HepG2 (cell line): ENCODE measurements around the gene ZFP36. TPM values are rescaled to one million over a fixed set of nuclear protein-coding genes. Genes with fewer than 3 reads are reported as not detected.

ENCODE experiments used
- ATAC-seq: fragments of 200-7000 bp; cut with Tn5 transposase; 3 replicates; pipeline ENCODE4 v1.9.1; 2020; ENCODE audit warnings: mild to moderate bottlenecking, moderate library complexity
- BruUV-seq: library from RNA; stranded (reverse); fragments of 400-500 nt; replicated peaks from 2 replicates; lab custom pipeline; 2021; lab: Mats Ljungman, UMichigan
- CTCF ChIA-PET: fragments of 300-600 bp; formaldehyde crosslinking; extraction: SDS; loops from one replicate; lab custom pipeline; 2021; ENCODE audit warnings: low total read pairs, inconsistent platforms, low intra/inter-chr PET ratio; lab: Yijun Ruan, JAX
- POLR2A ChIA-PET: fragments of 350-600 bp; sonication (Branson Sonifier 250); formaldehyde crosslinking; loops from one replicate; lab custom pipeline; 2020; ENCODE audit warnings: antibody characterized with exemption, inconsistent platforms; lab: Yijun Ruan, JAX
- DNase-seq: peaks from one replicate; pipeline ENCODE4 v3.0.0-alpha.2; 2015; ENCODE audit warnings: low spot score
- FAIRE-seq: peaks from 3 replicates; lab custom pipeline; 2011; peaks lifted over from hg19 to GRCh38; lab: Jason Lieb, UNC
- H2AFZ ChIP-seq: one replicate; pipeline ENCODE4 v1.6.1; 2011; ENCODE audit warnings: low read length, inconsistent platforms
- H3K27ac ChIP-seq: fragments of 300-600 bp; 3 replicates; pipeline ENCODE4 v1.8.0; 2011; ENCODE audit warnings: mixed run types, mild to moderate bottlenecking, mixed read lengths, low read length, inconsistent platforms; ENCODE audit not compliant: insufficient read depth; ENCODE audit errors: extremely low read length
- H3K27me3 ChIP-seq, 2 experiments: fragments of 200-600 bp in 1 of 2; 2 replicates in 1 of 2; 3 replicates in 1 of 2; pipeline versions ENCODE4 v1.6.0 to v1.8.0; 2011; ENCODE audit warnings: low read length in 2 of 2, mild to moderate bottlenecking in 2 of 2, moderate library complexity in 2 of 2, inconsistent platforms in 1 of 2; ENCODE audit not compliant: insufficient read depth in 2 of 2, control insufficient read depth in 1 of 2
- H3K36me3 ChIP-seq, 2 experiments: fragments of 200-600 bp in 1 of 2; replicated peaks in 1 of 2; 2 replicates in 1 of 2; 3 replicates in 1 of 2; pipeline versions ENCODE4 v1.5.1 to v1.8.0; 2011; ENCODE audit warnings: low read length in 2 of 2, inconsistent platforms in 1 of 2; ENCODE audit not compliant: insufficient read depth in 2 of 2, control insufficient read depth in 1 of 2
- H3K4me1 ChIP-seq: 2 replicates; pipeline ENCODE4 v1.5.1; 2012; ENCODE audit warnings: low read length, inconsistent platforms; ENCODE audit not compliant: insufficient read depth
- H3K4me2 ChIP-seq: 2 replicates; pipeline ENCODE4 v1.6.0; 2011; ENCODE audit warnings: low read depth, low read length, inconsistent platforms
- H3K4me3 ChIP-seq, 3 experiments: fragments of 200-600 bp in 1 of 3; sonication (generic), shearing (Covaris generic) in 1 of 3; replicated peaks in 1 of 3; 2 replicates each; pipeline ENCODE4 v1.5.1; 2011 to 2016; ENCODE audit warnings: low read length in 3 of 3, inconsistent platforms in 2 of 3, low read depth in 2 of 3, mild to moderate bottlenecking in 2 of 3, control low read depth in 1 of 3, mixed read lengths in 1 of 3; ENCODE audit not compliant: insufficient read depth in 1 of 3
- H3K79me2 ChIP-seq: one replicate; pipeline ENCODE4 v1.6.1; 2011; ENCODE audit warnings: low read length, inconsistent platforms; ENCODE audit not compliant: insufficient read depth
- H3K9ac ChIP-seq: 2 replicates; pipeline ENCODE4 v1.6.0; 2011; ENCODE audit warnings: mild to moderate bottlenecking, low read depth, low read length, inconsistent platforms; ENCODE audit not compliant: insufficient read depth
- H3K9me3 ChIP-seq: 2 replicates; pipeline ENCODE4 v1.5.1; 2012; ENCODE audit warnings: mild to moderate bottlenecking, low read length
- H4K20me1 ChIP-seq: 2 replicates; pipeline ENCODE4 v1.6.0; 2011; ENCODE audit warnings: inconsistent platforms, mild to moderate bottlenecking, low read length, moderate library complexity; ENCODE audit not compliant: insufficient read depth
- CHD4 ChIP-seq: fragments of 200-600 bp; sonication (generic); IDR thresholded peaks from 2 replicates; pipeline ENCODE4 v1.7.0; 2017; ENCODE audit warnings: mild to moderate bottlenecking, low read length, borderline replicate concordance
- NRL ChIP-seq: sonication (generic); formaldehyde crosslinking; IDR thresholded peaks from 2 replicates; pipeline ENCODE4 v1.5.0; 2020; ENCODE audit warnings: missing genetic modification reagents, mild to moderate bottlenecking, moderate library complexity, borderline replicate concordance
- POLR2G ChIP-seq: fragments of 200-400 bp; formaldehyde crosslinking; IDR thresholded peaks from 2 replicates; pipeline ENCODE4 v1.6.1; 2018; ENCODE audit warnings: mild to moderate bottlenecking, low read depth, low read length, moderate library complexity
- XRCC5 ChIP-seq: fragments of 200-400 bp; formaldehyde crosslinking; optimal IDR thresholded peaks from 2 replicates; pipeline ENCODE3; 2017; ENCODE audit warnings: mild to moderate bottlenecking, low read length
- ZNF3 ChIP-seq: IDR thresholded peaks from 2 replicates; pipeline ENCODE4 v1.7.0; 2017; ENCODE audit warnings: inconsistent platforms
- ZNF460 ChIP-seq: sonication (generic); formaldehyde crosslinking; IDR thresholded peaks from 2 replicates; pipeline ENCODE4 v1.5.1; 2020; ENCODE audit warnings: missing genetic modification reagents, mild to moderate bottlenecking, borderline replicate concordance
- WGBS: methylation state at CpG from one replicate; pipeline ENCODE4 v1.1.6; 2017; ENCODE audit warnings: low lambda C conversion rate; 5-methylcytosine and 5-hydroxymethylcytosine counted together
- in situ Hi-C: cut with HindIII; loops from 2 replicates; pipeline ENCODE4 v1.10.0; 2017; ENCODE audit warnings: low pct_unique_long_range_greater_than_20kb; ENCODE audit not compliant: extremely low pct_ligation_motif_present
- intact Hi-C: fragments of 100-400 bp; cut with micrococcal nuclease; formaldehyde crosslinking; loops from one replicate; pipeline ENCODE4 v1.10.0; 2022; ENCODE audit not compliant: unreplicated experiment
- polyA plus RNA-seq, 8 experiments: library from polyadenylated mRNA; depleted of rRNA in 3 of 8; stranded (reverse) in 7 of 8; unstranded in 1 of 8; fragments of >200 nt; fragmentation: Illumina TruSeq in 4 of 8; extraction: Trizol in 4 of 8; gene quantifications; 2 replicates each; pipeline versions ENCODE4 v1.2.1 to v1.2.3, GENCODE V29; 2011 to 2016; ENCODE audit warnings: low read depth in 4 of 8, missing spikeins in 1 of 8, mixed read lengths in 1 of 8; ENCODE audit not compliant: insufficient read depth in 1 of 8
- total RNA-seq, 5 experiments: library from RNA; depleted of rRNA; stranded (reverse); fragments of >200 nt; fragmentation: Illumina TruSeq; extraction: Trizol; gene quantifications; 2 replicates each; pipeline ENCODE4 v1.2.3, GENCODE V29; 2016; ENCODE audit warnings: low read depth in 1 of 5
- TF ChIP-seq, protein P1 (sequence below): sonication (generic); formaldehyde crosslinking; IDR thresholded peaks from 2 replicates; pipeline ENCODE4 v1.8.0; 2022; ENCODE audit warnings: missing genetic modification reagents, mild to moderate bottlenecking, borderline replicate concordance
- TF ChIP-seq, protein P2 (sequence below): IDR thresholded peaks from 2 replicates; pipeline ENCODE4 v1.6.1; 2016; ENCODE audit warnings: mild to moderate bottlenecking, missing biosample characterization, missing genetic modification reagents
- TF ChIP-seq, protein P3 (sequence below), 2 experiments: sonication (generic) in 1 of 2; formaldehyde crosslinking in 1 of 2; IDR thresholded peaks; 2 replicates each; pipeline versions ENCODE4 v1.4.0 to v1.6.1; 2018 to 2020; ENCODE audit warnings: missing genetic modification reagents in 2 of 2, borderline replicate concordance in 1 of 2, low read depth in 1 of 2, mild to moderate bottlenecking in 1 of 2, missing biosample characterization in 1 of 2

The ZFP36 gene
- total and polyA plus RNA-seq, 2 of the 13 experiments (the other 11 are each of a cell fraction or from before 2014, with no cell fraction given) = 1.4 to 1.7 TPM

DNA sequence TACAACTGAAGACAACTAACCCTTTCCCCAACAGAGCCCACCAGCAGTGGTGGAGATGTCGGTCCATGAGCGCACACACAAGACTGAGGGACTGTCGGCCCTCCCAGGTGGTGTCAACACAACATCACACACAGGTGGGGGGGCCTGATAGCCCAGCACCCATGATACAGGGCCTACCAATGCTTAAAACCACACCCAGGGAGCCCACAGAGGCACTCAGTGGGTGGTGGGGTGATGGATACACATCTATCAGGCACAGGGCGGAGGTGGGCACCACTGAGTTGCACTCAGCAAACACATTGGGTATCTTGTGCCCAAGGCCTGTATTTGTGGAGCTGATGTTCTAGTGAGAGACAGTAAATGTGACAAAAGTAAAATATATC, 7.0 kb upstream of the ZFP36 start:
- ATAC-seq = no peak
- Histone ChIP-seq H4K20me1 (no peaks in the 10 kb centered on the region), H3K27ac (peak overlapping the region; percentile 98), H3K4me2 (peak overlapping the region; percentile 39), H3K9me3 (no peaks in the 10 kb centered on the region), H3K4me1 (peaks cover 65% of the 10 kb centered on the region), H3K9ac (0 out of 2 replicates have a peak overlapping the region, but pooled peaks have one; percentile 10), H3K4me3 (no peak overlapping the region), H3K36me3 (0 out of 5 replicates have a peak, but pooled peaks cover 0 to 3% of the 10 kb centered on the region in 2 experiments), H3K27me3 (no peaks in the 10 kb centered on the region), H2AFZ (no peak overlapping the region), H3K79me2 (no peaks in the 10 kb centered on the region)
- in situ Hi-C loops (no loop called here), intact Hi-C loops (loop anchor here (5.0 kb wide), 1 partner anchor 1043 kb away; the partner anchor contains the start of gene SERTAD3)
- WGBS = 95% methylated on average over 3 of the region's 4 CpGs
- no peak for FAIRE-seq
- no peak for TF ChIP-seq ZNF460 (CRISPR knock-in tag)
- no peak for TF ChIP-seq XRCC5
- TF ChIP-seq POLR2G = 0 out of 2 replicates have a peak, but pooled peaks have one; percentile 22
- TF ChIP-seq, protein P1, sequence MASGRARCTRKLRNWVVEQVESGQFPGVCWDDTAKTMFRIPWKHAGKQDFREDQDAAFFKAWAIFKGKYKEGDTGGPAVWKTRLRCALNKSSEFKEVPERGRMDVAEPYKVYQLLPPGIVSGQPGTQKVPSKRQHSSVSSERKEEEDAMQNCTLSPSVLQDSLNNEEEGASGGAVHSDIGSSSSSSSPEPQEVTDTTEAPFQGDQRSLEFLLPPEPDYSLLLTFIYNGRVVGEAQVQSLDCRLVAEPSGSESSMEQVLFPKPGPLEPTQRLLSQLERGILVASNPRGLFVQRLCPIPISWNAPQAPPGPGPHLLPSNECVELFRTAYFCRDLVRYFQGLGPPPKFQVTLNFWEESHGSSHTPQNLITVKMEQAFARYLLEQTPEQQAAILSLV (CRISPR knock-in tag) = 0 out of 2 replicates have a peak, but pooled peaks have one; percentile 27
- TF ChIP-seq, protein P2, sequence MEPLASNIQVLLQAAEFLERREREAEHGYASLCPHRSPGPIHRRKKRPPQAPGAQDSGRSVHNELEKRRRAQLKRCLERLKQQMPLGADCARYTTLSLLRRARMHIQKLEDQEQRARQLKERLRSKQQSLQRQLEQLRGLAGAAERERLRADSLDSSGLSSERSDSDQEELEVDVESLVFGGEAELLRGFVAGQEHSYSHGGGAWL (CRISPR knock-in tag) = no peak
- TF ChIP-seq NRL (CRISPR knock-in tag) = no peak
- TF ChIP-seq CHD4 = 0 out of 2 replicates have a peak, but pooled peaks have one; percentile 1
- TF ChIP-seq, protein P3, sequence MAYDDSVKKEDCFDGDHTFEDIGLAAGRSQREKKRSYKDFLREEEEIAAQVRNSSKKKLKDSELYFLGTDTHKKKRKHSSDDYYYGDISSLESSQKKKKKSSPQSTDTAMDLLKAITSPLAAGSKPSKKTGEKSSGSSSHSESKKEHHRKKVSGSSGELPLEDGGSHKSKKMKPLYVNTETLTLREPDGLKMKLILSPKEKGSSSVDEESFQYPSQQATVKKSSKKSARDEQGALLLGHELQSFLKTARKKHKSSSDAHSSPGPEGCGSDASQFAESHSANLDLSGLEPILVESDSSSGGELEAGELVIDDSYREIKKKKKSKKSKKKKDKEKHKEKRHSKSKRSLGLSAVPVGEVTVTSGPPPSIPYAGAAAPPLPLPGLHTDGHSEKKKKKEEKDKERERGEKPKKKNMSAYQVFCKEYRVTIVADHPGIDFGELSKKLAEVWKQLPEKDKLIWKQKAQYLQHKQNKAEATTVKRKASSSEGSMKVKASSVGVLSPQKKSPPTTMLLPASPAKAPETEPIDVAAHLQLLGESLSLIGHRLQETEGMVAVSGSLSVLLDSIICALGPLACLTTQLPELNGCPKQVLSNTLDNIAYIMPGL (CRISPR knock-in tag; IDR thresholded peaks at IDR 0.05; ENCODE audit: borderline replicate concordance in 1 of 2, low read depth in 1 of 2) = 0 out of 4 replicates have a peak, but pooled peaks of 1 of the 2 experiments have one; percentile 13
- TF ChIP-seq ZNF3 (CRISPR knock-in tag) = no peak
- no peak for DNase-seq
- ChIA-PET POLR2A (interaction anchor here (1.2 to 3.4 kb wide), 6 partner anchors 8 to 46 kb away, joined by 3 to 123 read pairs (median 17); partner anchors contain the start of genes MED29, PAF1, PLEKHG2 and SUPT5H), CTCF (interaction anchor here (4.2 kb wide), 1 partner anchor 12 kb away, joined by 127 read pairs; the partner anchor contains the start of gene PLEKHG2)
- BruUV-seq = no TSS peak
